Measurements from ENCODE around the gene SERPINB12.

Gene SERPINB12

DNA sequence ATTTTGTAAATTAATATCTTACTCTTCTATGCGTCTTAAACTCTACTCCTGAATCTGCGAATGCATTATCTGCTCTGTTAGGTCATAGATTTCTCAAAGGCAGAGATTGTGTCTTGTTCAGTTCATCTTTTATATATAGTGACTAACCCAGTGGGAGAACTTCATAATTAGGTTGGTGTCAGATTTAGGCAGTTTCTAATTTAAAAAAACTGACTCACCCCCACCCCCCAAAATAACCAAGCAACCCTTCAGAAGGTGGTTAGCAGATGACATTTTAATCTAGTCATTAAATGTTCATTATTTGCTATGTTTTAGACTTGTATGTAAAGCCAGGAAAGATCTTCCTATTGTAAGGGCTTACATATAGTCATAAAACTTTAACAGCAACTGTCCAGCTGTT, 10.4 kb downstream of the SERPINB12 start:
- DNase-seq: no peak

DNA sequence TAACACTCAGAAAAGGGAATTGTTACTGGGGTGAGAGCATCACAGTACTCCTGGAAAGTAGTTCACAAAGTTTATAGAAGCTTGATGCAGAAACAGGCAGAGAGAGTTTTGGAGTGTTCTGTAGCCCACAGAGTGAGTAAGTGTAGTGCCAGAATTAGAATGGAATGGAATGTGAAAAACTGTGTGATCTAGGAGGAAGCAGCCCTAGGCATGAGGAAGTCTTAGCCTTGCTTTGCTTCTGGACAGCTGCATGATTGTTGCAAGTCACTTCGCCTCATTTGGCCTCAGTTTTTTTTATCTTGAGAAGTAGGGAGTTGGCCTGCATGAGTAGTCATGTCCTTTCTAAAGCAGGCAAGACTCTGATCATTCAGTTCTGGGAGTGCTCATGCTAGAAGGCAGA, 10.9 kb downstream of the SERPINB12 start:
- DNase-seq: peak; percentile 75

DNA sequence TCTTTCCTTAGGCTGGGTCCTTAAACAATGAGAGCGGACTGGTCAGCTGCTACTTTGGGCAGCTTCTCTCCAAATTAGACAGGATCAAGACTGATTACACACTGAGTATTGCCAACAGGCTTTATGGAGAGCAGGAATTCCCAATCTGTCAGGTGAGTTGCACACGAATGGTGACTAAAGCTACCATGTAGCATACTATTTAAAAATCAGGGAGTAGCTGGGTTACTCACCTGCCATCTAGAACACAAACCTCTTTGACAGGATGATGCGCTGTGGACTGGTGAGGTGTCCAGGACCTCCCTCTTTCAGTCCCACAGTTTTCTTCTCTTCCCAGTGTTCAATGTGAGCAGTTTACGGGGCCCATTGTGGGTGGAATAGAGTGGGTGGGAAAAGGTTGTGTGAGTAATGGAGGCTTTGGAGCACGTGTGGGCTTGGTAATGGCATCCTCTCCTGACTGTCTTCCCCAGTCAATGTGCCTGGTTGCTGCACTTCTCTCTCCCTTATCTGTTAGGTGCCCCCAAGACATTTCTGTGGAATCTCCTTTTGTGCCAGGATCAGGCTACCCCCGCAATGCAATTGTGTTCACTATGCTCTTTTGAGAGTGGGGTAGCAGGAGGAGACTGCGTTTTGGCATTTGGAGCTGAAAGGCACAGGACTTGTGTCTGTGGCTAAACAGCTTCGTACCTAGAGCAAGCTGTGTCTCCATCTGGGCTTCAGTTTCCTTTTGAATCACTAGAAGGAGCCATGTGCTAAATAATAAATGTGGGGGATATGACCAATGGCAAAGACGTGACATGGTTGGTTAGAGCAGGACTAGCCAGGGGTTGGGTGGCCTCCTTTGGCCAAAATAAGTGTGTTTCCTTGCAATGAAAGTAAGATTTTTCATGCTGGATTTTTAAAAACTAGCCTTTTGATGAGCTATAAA, 17.7 kb downstream of the SERPINB12 start:
- DNase-seq: no peak

DNA sequence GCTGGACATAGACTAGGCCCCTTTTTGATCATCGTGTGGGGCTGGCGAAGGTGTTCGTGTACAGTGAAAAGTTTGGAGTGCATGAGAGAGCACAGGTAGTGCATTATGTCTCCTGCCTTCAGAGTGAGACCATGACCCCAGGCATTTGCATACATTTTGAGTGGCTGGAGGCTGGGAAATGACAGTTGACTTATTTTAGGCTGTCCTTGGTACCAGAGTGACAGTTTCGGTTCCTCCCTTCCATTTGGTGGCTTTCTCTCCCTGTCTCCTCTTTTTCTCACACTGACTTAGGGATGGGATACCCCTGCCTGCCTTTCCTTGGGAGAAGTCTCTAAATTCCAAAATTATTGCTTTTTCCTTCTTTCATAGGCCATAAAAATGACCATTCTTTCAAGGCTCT, 20.1 kb downstream of the SERPINB12 start:
- no peak for DNase-seq

DNA sequence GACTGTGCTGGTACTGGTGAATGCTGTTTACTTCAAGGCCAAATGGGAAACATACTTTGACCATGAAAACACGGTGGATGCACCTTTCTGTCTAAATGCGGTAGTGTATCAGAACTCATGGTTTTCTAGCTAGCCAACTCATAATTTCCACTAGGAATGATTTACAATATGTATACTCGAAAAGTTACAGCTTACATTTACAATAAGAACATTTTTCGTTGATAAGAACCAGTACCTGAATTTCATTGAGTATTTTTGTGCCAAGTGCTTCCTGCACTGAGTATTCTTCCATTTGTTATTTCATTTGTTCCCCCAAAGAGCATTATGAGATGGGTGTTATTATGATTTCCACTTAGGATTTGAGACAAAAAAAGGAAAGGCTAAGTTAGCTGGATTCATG, 21.9 kb downstream of the SERPINB12 start:
- DNase-seq: no peak

DNA sequence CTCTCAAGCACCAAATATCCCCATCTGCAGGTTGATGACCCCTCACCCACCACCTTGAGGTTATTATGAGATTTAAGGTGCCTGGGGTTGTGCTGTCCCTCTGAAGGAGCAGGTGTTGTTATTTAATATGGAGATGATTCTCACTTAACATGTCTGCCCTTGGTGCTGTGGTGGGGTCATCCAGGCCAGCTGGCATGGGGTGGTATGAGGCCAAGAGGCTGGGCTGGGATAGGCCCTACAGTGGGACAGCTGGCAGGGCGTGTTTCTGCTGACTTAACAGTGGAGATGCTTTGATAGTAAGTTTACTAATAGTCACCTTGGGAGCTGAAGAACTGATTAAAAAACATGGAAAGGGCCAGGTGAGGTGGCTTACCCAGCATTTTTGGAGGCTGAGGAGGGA, 22.4 kb downstream of the SERPINB12 start:
- DNase-seq: no peak

DNA sequence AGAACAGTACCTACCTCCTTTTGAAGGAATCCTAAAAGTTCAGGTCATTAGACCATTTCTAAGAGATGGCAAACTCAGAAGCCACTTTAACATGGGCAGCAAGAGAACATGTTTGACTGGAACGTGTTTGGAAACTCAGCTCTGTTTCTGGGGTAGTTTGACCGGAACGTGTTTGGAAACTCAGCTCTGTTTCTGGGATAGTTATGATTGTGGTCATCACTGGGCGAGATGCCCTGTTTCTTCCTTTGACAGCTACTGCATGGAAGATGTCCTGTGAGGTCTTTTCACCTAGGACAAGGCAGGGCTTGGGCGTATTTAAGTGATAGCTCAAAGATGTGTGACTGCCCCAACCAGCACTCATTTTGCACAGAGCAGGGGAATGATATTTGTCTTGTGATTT, 25.1 kb downstream of the SERPINB12 start:
- DNase-seq: no peak

DNA sequence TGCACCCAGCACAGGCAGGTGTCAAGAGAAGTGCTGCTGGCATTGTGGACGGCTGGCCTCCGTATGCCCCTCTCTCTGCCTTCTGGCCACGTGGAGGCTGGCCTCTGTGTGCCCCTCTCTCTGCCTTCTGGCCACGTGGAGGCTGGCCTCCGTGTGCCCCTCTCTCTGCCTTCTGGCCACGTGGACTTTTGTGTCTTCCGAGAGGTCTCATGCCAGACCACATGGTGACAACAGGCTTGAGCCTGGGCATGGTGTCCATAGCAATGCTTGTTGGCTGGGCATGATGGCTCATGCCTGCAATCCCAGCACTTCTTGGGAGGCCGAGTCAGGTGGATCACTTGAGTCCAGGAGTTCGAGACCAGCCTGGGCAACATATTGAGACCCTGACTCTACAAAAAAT, 25.7 kb downstream of the SERPINB12 start:
- DNase-seq: no peak

DNA sequence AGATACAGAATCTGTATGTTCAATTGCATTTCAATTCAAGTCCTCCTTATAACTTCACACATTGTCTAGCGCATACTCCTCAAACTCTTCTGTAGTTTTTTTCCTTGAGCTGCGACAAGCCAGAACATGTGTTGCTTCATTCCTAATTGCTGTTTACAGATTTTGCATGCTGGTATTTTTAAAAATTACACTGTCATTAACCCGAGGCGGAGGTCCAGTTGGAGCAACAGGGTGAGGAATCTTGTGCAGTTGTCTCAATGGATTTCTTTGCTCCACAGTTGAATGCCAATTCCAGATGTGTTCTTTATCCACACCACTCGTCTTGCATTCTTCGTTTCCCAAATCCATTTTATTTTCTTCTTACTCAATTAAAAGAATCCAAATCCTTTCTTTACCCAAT, 28.6 kb downstream of the SERPINB12 start:
- no peak for DNase-seq

DNA sequence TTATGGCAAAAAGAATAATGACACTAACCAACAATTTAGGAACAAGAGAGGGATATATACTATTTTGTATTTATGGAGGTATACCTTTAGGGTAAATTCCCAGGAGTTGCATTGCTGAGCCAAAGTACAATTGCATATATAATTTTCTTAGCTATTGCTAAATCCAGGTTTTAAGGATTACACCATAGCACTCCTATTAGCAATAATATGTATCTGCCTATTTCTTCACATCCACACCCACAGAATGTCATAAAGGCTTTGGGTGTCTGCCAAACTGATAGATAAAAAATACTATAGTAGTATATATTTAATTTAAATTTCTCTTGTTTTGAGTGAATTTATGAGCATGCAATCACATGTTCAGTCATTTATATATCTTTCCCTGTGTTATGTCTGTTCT, 33.5 kb downstream of the SERPINB12 start:
- DNase-seq: no peak

DNA sequence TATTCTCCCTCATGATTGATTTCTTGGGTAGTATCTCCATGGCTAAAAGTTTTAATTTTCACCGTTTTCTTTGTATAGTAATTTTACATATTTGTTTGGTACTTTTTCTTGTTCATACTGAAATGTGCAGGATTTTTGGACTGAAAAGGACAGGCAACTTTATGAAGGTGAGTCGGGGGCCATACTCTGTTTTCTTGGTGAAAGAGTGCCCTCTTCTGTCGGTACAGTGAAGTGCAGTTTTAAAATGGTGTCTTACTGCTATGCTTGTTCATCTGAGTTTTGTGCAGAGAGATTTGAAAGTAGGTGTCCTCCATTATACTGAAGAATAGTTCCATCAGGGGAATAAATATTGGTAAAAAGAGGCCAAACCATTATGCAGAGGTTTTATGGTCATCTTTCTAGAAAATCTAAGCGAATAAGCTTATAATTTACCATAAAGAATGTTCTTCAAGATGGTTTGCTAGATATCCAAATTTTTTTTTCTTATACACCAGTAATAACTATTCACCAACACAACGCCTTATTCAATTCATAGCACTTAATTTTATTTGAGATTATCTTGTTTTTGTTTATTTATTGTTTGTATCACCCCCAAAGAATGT, 36.3 kb downstream of the SERPINB12 start:
- peak; percentile 58 for DNase-seq

DNA sequence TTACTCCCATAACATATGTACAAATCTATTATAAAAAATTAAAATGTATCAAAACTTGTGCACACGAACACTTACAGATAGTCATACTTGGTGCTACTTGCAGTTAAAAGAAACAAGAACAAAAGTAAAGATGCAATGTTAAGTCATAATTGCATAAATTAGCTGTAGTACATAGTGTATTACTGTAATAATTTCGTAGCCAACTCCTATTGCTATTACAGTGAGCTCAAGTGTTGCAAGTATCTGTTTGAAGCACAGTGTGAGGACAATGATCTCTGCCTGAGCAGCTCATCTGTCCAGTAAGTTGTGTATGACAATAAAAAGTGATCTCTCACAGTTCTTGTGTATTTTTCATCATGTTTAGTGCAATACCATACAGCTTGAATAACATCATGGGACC, 37.4 kb downstream of the SERPINB12 start:
- no peak for DNase-seq

DNA sequence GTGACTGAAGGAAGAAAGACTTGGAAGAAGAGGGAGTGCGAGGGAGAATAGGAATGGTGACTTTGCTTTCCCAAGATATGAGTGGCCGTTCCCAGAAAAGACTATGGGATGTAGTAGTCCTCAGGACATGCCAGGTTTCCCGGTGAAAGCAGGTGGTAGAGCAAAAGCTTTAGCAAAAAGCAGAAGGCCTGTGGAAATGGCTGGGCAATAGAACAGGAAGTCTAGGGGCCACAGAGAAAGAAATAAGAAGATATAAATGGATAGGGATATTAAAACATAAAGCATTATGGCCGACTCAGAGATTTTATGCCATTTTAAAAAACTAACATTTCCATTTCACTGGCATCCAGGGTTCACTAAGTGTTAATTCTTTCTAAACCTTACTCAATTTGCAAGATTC, 43.8 kb downstream of the SERPINB12 start:
- DNase-seq: no peak

DNA sequence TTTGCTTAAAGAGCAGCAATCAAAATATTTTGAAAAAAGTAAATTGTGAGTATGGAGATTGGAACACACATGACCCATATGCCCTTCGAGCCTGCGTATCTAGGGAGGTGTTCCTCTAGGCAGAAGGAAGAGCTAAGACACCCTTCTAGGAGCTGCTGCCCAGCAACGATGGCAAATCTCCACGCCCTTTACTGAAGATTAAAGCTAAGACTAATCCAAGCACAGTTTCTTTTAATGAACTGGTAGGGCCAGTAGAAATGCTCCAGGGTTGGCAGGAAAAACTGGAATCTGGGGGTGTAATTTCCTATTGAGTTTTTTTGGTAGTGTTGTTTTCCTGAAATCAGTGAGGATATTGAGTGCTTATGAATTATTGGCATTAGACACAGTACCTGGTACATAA, 44.3 kb downstream of the SERPINB12 start:
- DNase-seq: no peak

DNA sequence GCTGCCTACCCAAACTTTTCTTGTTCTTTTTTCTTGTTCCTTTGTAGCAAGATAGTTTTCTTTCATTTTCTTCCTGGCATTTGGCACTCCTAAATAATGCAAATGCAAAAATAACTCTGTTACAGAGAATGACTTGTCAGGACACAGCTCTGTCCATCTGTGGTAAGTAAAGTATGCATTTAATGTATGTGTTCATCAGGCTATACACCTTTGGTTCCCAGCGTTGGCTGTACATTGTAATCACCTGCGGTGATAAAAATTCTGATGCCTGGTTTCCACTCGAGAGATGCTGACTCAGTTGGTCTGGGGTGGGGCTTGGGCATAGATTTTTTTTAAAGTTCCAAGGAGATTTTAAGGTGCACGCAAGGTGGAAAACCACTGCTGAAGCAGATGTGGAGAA, 44.8 kb downstream of the SERPINB12 start, which contains the start of gene SERPINB13:
Gene SERPINB13, plus strand, starts transcription at position 378 of the 400 bp plus-strand sequence. CDS start 1,325 bp downstream, outside the sequence.
- DNase-seq: no peak

DNA sequence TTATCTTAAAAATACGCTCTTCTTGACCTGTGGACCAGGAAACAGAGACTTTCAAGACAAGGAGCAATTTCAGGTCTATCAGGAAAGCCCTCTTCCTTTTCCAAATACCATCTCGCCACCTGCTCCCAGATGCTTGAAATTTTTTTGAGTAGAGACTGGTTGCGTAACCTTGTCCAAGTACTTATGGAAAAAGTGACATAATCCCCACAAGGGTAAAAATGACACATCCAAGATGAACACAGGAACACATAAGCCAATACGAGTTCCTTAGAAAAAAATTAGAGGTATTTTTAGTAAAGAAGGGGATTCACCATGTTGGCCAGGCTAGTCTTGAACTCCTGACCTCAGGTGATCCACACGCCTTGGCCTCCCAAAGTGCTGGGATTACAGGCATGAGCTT, 46.7 kb downstream of the SERPINB12 start:
- DNase-seq: no peak

DNA sequence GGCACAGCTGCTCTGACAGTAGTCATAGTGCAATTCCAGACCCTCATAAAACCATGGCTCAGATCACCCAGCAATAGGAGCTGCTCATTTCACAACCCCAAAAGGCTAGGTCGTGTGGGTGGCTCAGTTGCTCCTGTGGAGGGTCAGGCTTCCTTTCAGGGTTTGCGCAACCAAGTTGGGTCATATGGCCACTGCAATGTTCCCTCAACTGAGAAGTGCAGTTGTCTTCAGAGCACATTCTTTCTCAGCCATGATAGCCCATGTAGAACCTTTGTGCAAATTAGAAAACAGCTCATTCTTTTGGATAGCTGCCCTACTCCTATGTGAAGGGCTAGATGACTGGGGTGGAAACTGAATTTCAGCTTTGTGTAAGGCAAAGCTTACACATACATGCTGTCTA, 48.2 kb downstream of the SERPINB12 start:
- no peak for DNase-seq

DNA sequence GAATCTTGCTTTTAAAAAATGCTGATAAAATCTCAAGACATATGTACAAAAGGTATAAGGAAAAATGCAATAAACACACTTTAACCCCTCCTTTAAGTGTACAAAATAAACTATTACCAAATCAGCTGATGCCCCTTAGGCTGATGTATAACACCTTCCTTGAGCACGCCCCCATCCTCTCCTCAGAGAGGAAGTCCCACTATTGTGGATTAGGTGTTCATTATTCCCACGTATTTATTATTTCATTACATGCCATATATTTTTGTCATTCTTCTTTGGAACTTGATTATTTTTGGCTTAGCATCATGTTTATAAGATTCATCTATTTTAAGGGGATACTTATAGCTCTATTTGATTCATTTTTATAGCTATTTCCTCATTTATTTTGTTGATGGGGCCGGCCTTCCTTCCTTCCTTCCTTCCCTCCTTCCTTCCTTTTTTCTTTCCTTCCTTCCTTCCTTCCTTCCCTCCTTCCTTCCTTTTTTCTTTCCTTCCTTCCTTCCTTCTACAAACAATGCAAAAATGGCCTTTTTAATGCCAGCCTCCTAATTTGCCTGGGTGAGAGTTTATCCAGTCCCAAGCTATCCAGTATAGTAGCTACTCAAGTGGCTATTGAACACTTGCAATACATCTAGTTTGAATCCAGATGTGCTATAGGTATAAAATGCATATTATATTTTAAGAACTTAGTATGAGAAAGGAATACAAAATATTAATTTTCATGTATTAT, 49.0 kb downstream of the SERPINB12 start:
- DNase-seq: no peak

DNA sequence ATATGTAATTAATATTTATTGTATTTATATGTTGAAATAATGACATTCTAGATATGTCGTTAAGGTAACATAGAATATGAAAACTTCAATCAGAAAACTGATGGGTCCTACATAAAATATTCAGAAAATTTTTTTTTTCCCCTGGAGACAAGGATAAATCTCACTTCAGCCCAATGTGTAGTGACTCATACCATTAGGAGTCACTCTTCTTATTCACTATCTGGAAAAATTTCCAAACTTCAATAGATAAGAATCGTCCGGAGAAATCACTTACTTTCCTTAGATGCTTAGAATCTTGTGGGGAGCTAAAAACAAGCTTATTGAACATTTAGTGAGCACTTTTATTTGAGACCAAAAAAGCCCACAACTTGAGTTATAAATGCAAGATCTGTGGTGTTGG, 49.6 kb downstream of the SERPINB12 start:
- no peak for DNase-seq

DNA sequence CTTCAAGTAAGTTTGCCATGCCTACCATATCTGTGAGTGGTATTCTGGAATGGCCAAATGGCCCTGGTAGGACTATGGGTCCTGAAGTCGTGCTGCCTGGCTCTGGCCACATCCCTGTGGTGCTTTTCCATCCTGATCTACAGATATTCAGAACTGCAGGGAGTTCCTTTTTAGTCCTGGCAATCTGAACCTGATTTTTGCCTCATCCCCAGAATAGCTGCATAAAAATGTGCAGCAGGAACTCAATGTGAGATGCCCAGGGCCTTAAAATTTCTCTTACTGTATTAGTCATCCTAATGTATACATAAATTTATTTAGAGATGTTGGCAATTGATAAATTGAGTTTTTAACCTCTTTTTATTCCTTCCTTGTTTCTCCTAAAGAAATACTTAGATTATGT, 50.3 kb downstream of the SERPINB12 start:
- no peak for DNase-seq

DNA sequence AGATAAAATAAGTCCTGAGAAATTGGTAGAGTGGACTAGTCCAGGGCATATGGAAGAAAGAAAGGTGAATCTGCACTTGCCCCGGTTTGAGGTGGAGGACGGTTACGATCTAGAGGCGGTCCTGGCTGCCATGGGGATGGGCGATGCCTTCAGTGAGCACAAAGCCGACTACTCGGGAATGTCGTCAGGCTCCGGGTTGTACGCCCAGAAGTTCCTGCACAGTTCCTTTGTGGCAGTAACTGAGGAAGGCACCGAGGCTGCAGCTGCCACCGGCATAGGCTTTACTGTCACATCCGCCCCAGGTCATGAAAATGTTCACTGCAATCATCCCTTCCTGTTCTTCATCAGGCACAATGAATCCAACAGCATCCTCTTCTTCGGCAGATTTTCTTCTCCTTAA, 54.8 kb downstream of the SERPINB12 start:
- DNase-seq: no peak

DNA sequence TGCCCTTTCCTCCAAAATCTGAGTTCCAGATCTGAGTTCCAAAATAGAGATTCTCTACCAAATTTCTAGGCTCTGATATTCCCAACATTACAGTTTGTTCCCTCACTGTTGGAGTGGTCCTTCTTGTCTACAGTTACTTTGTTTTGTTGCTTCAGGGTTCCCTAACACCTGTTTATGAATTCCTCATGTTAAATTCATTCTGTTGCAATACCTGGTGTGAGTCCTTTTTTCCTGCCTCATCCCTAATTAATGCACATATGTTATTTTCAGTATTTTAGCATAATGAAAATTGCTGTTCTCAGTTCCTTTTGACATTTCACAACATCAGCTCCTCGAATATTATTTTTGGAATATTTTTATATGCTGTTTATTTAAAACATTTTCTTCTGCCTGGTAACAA, 61.2 kb downstream of the SERPINB12 start:
- DNase-seq: no peak

DNA sequence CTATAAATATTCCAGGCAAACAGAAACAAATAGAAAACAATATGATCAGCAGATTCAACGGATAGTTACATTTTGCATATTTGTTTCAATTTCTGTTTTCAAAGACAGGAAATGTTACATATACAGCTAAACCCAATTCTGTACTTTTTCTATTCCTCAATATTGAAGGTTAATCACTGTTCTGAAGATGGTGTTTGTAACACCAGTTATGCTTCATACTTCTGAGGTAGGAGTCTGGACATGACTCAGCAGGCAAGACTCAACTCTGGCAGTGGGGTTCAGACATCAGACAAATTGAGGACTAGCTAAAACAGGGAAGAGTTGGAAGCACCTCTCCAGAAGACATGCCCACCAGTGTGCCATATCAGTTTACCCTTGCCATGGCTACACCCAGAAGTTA, 61.6 kb downstream of the SERPINB12 start:
- DNase-seq: no peak
